Fibroblast of pulmonary artery (primary cell): ENCODE results near the gene SCAF1.
"Not testable (repeated sequence)": the region's sequence is repeated elsewhere in the genome, so short reads cannot be mapped to it uniquely, and the experiment has no call there.

Experiments
- DNase-seq: peaks from one replicate; pipeline ENCODE4 v3.0.0-alpha.2; 2010; ENCODE audit warnings: low read depth
- H3K4me3 ChIP-seq: replicated peaks from 2 replicates; pipeline ENCODE4 v1.5.1; 2011; ENCODE audit warnings: low read depth, mild to moderate bottlenecking, control low read depth, low read length, moderate library complexity
- TF ChIP-seq, protein P1 (sequence below): IDR thresholded peaks from 2 replicates; pipeline ENCODE4 v1.5.1; 2011; ENCODE audit warnings: mild to moderate bottlenecking, control low read depth, low read length, inconsistent platforms; ENCODE audit errors: missing control alignments

SCAF1 gene

DNA sequence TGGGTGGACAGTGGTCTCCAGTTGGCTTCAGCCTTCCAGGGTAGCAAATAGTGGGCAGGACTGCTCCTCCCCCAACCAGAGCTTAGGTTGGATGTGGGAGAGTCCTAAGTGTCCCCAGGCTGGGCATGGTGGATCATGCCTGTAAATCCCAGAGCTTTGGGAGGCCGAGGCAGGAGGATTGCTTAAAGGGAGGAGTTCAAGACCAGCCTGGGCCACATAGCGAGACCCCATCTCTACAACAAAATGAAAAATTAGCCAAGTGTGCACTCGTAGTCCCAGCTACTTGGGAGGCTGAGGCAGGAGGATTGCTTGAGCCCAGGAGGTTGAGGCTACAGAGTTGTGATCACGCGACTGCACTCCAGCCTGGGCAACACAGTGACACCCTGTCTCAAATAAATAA, 9.4 kb upstream of the SCAF1 start:
- TF ChIP-seq, protein P1, sequence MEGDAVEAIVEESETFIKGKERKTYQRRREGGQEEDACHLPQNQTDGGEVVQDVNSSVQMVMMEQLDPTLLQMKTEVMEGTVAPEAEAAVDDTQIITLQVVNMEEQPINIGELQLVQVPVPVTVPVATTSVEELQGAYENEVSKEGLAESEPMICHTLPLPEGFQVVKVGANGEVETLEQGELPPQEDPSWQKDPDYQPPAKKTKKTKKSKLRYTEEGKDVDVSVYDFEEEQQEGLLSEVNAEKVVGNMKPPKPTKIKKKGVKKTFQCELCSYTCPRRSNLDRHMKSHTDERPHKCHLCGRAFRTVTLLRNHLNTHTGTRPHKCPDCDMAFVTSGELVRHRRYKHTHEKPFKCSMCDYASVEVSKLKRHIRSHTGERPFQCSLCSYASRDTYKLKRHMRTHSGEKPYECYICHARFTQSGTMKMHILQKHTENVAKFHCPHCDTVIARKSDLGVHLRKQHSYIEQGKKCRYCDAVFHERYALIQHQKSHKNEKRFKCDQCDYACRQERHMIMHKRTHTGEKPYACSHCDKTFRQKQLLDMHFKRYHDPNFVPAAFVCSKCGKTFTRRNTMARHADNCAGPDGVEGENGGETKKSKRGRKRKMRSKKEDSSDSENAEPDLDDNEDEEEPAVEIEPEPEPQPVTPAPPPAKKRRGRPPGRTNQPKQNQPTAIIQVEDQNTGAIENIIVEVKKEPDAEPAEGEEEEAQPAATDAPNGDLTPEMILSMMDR = no peak
- no peak for DNase-seq

DNA sequence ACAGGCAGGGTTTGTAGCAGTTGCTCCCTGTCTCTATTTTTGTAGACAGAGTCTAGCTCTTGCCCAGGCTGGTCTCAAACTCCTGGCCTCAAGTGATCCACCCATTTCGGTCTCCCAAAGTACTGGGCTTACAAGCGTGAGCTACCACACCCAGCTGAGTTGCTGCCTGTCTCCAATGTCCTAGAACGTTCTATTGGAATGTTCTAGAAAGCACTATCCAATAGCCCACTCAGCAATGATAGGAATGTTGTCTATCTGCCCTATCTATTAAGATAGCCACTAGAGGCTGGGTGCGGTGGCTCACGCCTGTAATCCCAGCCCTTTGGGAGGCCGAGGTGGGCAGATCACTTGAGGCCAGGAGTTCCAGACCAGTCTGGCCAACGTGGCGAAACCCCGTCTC, 8.7 kb upstream of the SCAF1 start:
- H3K4me3 ChIP-seq, DNase-seq: not testable (repeated sequence)

More for the DNA sequence above, 9.4 kb upstream of the SCAF1 start:
- no peak overlapping the region for H3K4me3 ChIP-seq

DNA sequence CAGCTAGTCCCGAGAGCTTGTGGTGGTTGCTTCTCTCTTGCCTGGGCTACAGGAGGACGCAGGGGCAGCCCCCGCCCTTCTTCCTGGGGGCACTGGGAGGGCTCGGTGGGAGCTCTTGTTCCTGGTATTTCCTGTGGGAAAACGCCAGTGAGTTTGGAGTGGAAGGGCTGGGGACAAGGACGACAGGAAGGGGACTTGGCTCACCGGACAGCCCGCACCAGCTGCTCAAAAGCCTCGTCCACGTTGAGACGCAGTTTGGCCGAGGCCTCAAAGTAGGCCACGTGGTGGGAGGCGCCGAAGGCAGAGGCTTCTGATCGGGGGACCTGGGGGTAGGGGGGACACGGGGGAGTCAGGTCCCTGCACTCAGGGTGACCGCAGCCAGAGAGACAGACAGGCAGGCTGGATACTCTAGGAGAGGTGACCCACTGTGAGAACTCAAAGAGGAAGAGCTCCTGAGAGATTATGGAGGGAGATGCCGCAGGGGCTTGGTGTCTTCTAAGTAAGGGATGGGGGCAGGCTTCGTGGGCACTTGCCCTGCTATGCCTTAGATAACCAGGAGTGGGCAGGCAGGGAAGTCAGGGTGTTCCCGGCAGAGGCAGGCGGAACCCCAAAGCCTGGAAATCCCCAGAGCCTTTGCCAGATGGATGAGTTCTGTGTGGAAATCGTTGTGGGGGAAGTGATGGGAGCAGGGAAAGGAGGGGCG, 6.3 kb upstream of the SCAF1 start:
- H3K4me3 ChIP-seq = no peak overlapping the region
- DNase-seq = no peak
- TF ChIP-seq, protein P1 = peak; percentile 12

DNA sequence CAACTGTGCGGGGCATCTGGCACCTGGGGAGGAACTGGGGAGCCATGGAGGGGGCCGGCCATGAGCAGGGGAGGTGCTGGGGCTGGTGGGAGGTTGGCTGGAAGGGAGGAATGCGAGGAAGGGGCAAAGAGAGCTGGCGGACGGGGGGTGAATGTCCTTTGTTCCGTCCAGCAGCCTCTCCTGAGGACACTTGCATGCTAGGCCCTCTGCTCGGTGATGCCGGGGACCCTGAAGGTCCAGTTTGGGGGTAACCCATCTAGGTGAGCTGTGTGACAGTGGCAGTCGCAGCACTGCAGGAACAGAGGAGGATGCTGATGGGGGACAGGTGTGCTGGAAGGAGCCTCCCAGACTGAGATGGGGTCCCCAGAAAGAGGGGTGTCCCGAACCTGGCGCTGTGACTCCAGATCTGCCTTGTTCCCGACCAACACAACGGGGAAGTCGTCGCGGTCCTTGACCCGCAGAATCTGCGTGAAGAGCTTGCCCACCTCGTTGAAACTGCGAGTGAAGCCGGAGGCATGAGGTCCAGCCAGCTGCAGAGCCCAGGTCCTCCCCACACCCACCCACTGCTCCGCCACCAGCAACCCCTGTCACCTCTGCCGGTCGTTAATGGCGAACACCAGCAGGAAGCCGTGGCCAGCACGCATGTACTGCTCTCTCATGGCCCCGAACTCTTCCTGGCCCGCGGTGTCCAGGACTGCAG, 5.6 kb upstream of the SCAF1 start:
- DNase-seq = no peak
- H3K4me3 ChIP-seq = no peak overlapping the region
- TF ChIP-seq, protein P1 = no peak

DNA sequence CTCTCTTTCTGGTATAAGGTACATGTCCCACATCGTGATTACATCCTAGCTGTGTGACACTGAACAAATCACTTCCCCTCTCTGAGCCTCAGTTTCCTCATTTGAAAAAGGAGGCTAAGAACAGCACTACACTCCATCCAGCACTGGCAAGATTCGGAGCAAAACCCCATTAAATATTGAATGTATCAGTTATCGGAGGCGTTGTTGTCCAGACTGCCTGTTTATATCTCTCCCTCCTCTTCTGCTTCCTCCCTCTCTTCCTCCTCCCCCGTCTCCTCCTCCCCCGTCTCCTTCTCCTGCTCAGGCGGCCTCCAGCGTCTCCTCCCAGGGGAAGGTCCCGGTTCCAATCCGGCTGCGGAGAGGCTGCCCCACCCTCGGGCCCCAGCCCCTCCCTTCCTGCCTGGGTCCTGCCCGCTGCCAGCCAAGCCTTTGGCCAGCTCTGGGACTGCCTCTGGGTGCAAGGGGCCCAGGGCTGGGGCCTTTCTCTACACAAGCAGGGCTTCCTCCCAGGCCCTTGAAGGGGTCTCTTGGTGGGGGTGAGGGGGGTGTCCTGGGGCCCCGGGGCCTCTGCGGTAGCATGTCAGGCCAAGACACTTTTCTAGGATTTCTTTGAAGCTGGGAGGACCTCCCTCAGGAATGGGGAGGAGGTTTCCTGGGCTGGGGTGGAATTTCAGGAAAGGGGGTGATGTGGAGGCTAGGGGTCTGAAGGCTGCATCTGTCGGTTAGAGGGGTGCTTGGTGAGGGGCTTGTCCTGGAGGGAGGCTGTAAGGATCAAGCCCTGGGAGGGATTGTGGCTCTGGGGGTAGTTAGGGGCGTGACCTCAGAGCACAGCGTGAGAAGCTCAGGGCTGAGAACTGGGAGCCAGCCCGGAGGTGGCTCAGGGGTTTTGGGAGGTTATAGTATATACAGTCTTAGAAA, 3.9 kb upstream of the SCAF1 start:
- H3K4me3 ChIP-seq = peak overlapping the region; percentile 87
- TF ChIP-seq, protein P1 = no peak
- DNase-seq = peak; percentile 86

DNA sequence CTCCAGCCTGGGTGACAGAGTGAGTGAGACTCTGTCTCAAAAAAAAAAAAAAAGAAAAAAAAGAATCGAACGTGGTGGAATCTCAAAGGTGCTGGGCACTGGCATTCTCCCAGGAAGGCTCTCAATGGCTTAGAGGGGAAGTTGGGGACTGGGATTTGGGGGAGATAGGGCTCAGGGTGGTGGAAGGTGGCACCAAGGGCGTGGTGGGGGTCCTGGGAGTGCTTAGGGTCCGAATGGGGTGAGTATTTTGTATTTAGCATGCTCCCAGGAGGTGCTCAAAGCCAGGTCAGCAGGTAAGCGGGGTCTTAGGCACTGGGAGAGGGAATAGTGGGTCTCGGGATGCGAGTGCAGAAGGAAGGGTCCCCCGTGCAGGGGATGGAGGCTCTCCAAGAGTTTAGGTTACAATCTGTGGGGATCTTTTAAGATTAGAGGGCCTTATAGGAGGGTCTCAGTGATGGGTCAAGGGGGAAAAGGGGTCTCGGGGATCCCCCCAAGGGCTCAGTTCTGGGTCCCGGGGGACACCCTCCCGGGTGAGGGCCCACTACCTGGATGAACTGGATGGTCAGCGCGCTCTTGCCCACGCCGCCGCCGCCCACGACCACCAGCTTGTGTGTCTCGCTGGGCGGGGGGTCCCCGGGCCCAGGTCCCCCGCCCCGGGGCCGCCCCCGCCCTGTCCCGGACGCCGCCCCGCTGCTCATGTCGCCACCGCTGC, 2.5 kb upstream of the SCAF1 start:
- peak overlapping the region; percentile 87 for H3K4me3 ChIP-seq
- TF ChIP-seq, protein P1 = no peak
- DNase-seq = no peak
